ENCODE data around the gene CRIP2.

GRCh38 chr14:105450864-105451720, 23.5 kb upstream of the CRIP2 start:
- TF ChIP-seq ZNF274 (IDR thresholded peaks at IDR 0.05; ENCODE audit: low read depth, low read length) (no peak), YY1 (IDR thresholded peaks at IDR 0.05; ENCODE audit: insufficient read depth, insufficient read length) (no peak), SUZ12 (IDR thresholded peaks at IDR 0.05; ENCODE audit: extremely low read depth, insufficient read depth, insufficient read length) (no peak)

All from NT2/D1 (cell line).